ENCODE data around the gene SLC9A4.

The SLC9A4 gene

DNA sequence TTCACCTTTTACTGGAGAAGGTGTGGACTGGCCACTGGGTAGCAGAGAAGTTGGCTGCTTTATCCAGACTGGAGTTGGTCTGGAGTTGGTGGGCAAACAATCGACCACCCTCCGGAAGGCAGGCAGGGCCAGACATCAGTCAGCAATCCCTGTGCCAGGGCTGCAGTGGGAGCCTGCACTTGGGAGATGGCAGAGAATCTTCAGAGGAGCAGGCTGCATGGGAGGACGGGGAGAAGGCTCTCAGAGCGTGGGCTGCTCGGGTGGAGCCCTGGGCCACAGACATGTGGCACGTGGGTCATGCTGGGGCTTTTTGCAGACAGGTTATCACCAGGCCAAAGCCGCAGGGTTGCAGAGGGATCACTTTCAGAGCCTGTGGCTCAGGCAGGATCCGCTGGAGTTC lies 29.6 kb downstream of the SLC9A4 start:
- DNase-seq (ENCODE audit: low spot score): no peak

GRCh38 chr2:102504833-102505232 lies 31.8 kb downstream of the SLC9A4 start:
- no peak for DNase-seq (ENCODE audit: low spot score)

DNA sequence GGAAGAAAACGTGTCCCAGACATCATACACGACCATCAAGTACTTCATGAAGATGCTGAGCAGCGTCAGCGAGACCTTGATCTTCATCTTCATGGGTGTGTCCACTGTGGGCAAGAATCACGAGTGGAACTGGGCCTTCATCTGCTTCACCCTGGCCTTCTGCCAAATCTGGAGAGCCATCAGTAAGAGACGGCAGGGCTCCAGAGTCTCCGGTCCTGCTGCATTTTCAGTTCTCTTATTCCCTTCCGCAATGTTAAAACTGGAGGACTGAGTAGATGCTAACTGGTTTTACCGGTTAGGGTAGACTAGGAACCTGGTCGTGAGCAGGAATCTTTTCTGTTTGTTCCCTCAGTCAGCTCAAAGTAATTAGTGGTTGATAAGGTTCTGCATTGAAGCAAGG lies 32.3 kb downstream of the SLC9A4 start:
- no peak for DNase-seq (ENCODE audit: low spot score)

GRCh38 chr2:102506743-102507142 lies 33.7 kb downstream of the SLC9A4 start:
- DNase-seq (ENCODE audit: low spot score): no peak

DNA sequence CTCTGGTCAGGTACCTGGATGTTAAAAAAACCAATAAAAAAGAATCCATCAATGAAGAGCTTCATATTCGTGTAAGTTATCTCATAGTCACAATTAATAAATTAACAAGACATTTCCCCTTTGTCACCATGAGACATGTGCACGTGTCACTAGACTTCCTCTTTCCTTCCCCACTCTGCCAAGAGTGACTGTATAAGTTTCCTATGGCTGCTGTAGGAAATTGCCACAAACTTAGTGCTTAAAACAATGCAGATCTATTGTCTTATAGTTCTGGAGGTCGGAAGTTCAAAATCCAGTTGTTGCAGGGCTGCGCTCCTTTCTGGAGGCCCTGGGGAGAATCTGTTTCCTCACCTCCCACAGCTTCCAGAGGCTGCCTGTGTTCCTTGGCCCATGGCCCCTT lies 35.8 kb downstream of the SLC9A4 start:
- no peak for DNase-seq (ENCODE audit: low spot score)

- no peak for DNase-seq (ENCODE audit: low spot score)
These were observed 36.7 kb downstream of the SLC9A4 start for GRCh38 chr2:102509749-102510148.

DNA sequence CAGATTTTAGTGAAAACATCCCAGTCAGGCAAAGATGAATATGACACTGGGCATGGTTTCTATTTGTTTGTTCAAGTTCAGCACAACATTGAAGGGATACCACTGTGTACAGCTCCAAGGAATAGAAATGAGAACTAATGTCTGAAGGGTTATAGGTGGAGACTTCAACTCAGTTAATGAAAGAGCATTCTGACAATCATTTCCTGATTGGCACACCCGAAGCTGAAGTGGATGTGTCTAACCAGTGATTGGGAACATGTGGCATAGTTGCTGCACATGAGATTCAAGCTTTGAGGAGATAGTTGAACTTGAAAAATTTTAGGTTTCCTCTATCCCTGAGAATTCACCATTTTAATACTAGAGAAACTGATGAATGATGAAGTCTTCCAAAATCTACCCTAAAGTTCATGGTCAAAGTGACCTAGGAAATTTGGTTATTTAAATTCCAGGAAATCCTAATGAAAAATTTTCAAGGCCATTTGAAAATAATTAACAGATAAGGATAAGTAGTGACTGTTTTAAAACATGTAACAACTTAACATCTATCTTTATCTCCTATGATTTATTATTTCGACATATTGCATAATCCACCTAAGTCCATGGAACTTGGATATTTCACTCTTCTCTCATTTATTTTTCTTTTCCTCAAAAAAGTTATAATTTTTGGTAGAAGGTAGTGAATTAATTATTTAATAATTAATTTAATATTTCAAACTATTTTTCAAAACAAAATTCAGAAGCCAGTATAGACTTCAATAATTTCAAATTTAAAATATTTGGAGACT lies 38.0 kb downstream of the SLC9A4 start:
- DNase-seq (ENCODE audit: low spot score): no peak

GRCh38 chr2:102512161-102512560 lies 39.1 kb downstream of the SLC9A4 start:
- no peak for DNase-seq (ENCODE audit: low spot score)

DNA sequence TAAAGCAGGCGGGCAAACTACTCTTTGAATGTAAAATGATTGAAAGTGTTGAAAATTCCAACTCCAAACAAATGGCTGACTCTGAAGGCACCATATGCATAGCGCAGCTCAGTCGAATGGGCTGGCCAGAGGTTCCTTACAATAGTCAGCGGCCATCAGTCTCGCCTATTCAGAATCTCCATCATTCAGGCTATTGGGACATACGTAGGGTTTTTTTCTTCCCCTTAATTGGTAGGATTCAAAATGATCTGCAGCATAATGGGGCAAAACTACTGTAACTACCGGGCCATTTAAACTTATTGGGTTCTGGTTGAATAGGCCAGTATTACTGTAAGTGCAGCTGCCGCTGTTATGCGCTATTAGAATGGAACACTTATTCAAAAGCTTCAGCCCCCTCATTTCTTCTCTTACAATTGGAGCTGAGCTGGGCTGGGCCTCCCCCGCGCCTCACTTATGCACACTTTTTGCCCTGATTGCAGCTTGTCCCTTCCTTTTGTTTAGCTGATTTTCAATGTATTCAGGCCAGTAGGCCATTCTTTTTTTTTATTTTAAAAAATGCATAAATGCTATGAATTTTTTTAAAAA lies 40.4 kb downstream of the SLC9A4 start:
- no peak for DNase-seq (ENCODE audit: low spot score)

DNA sequence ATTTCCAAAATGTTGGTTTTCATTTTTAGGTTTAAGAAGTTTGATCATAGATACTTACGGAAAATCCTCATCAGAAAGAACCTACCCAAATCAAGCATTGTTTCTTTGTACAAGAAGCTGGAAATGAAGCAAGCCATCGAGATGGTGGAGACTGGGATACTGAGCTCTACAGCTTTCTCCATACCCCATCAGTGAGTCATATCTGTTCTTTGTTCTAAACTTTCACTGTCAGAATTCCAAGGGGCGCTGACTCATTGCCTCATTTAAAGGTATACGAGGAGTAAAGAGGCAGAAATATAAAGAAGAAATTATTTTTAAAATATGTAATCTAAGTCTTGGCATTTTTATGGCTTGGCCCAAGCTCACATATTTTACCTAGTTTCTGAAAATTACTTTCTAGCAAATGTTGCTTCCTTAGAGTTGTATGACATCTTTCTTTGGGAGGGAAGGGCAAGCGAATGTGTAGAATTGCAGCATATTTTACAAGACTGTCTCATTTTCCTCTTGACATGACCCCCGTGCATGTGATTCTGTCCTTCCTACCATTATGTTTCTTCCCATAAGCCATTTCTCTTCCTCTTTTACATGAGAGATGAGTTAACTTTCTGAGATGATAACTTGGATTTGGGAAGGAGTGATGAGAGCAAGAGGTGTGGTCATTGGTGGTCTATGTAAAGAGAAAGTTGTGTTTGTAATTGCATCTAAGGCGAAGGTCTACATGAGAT lies 41.2 kb downstream of the SLC9A4 start:
- DNase-seq (ENCODE audit: low spot score): no peak

- DNase-seq (ENCODE audit: low spot score): no peak
These were observed 42.8 kb downstream of the SLC9A4 start for GRCh38 chr2:102515851-102516250.

DNA sequence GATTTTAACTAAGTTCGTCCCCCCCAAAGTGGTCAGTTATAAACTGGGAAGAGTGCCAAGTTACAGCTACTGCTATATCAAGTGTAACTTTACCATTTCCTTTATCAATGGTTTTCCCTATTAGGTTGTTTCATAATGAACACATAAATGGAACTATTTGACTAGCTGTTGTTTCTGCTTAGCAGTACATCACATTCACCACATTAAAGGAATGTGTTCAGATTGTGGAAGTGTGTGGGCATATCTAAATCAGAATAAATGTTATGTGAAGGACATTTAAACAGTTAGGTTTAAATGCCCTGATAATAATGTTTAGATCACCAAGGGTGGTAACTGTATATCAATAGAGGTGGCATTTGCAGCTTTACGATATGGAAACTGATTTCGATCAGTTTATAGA lies 45.1 kb downstream of the SLC9A4 start:
- no peak for DNase-seq (ENCODE audit: low spot score)

DNA sequence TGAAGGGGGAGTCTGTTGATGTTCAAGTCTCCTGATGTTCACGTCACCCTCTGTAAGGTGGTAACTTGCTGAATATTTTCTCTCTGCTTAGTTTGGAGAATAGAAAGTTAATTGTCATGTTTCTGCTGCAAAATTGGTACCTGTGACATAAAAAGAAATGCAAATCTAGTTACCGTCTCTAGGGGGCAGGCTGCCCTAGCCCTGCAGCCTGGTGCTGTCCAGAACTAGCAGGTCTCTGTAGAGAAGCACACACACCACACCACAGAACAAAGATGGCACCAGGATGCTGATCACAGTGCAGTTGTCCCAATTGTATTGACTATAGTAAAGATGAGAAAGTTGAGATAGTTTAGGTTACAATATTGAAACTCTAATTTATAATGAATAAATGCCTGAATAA lies 47.0 kb downstream of the SLC9A4 start:
- no peak for DNase-seq (ENCODE audit: low spot score)

DNA sequence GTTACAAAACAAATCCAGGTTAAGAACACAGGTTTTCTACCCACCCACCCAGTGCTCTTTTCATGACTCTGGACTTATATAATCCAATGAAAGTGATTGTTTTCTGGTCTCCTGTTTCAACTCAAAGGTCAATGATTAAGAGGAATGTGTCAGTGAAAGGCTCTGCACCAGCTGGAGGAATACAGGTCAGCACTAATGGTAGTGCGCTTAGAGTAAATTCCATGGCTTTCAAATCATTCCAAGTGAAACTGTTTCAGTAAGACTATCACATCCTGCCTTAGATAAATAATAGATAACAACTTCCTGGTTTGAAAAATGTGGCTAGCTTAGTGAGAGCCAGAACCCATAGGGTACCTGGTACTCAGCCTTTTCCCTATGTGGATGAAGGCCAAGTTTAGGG lies 47.8 kb downstream of the SLC9A4 start:
- no peak for DNase-seq (ENCODE audit: low spot score)

DNA sequence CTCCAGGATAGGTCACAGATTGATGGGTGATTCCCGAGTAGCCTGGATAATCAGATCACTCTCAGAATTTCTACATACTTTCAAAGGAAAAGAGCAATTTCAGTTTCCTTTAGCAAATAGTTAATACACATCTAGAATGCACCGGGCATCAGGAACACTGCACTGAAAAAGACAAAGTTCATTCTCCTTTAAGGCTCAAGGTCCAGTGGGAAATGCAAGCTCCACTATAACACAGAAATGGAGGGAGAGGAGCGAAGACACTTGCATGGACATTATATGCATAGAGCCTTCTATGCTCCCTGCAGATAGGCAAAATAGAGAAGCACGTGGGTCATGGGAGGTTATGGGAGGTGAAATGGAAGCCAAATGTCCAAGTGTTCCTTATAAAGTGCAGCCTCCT lies 49.1 kb downstream of the SLC9A4 start:
- DNase-seq (ENCODE audit: low spot score): no peak

DNA sequence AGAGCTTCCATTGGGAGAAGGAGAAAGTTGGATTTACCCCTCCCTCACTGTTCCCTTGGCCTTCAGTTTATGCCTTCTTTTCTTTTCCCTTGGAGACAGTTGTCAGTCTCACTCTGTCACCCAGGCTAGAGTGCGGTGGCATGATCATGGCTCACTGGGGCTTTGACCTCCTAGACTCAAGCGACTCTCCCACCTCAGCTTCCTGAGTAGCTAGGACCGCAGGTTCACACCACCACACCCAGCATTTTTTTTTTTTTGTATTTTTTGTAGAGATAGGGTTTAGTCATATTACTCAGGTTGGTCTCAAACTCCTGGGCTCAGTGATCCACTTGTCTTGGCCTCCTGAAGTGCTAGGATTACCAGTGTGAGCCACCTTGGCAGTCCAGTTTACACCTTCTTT lies 49.9 kb downstream of the SLC9A4 start:
- no peak for DNase-seq (ENCODE audit: low spot score)

DNA sequence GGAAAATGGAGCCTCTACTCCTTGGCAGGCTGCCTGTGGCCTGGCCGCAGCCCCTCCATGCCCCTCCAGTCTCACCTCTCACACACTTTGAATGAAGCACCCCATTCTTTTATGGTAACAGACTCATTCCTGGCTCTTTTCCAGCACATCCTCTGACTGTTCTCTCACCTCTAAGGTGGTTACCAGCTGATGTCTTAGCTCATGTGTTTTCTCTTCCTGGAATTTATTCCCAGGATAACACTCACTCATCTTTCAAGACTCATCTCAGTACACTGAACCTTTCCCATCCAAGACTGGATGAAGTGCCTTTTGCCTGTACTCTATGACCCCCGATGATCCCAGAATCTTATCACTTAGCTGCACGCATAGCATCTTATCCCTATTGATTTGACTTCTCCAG lies 50.6 kb downstream of the SLC9A4 start:
- no peak for DNase-seq (ENCODE audit: low spot score)

DNA sequence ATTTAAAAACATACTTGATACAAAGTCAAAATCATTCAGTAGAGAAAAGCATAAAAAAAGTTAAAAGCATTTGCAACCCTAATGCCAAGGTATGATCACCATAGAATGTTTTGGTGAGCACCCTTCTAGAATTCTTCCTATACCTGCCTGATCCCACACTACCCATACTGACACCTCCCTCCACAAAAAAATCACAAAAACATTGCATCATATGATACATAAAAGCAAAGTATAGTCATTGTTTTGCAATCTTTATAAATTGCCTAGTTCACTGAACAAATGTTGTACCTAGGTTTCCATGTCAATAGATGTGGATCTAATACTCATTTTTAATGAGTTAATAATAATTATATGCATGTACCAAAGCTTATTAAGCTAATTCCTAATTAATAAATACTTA lies 54.1 kb downstream of the SLC9A4 start:
- no peak for DNase-seq (ENCODE audit: low spot score)

- DNase-seq (ENCODE audit: low spot score): no peak
These were observed 65.5 kb downstream of the SLC9A4 start for GRCh38 chr2:102538491-102538890.

- DNase-seq (ENCODE audit: low spot score): no peak
These were observed 67.9 kb downstream of the SLC9A4 start for GRCh38 chr2:102540882-102541281.

GRCh38 chr2:102544182-102544581 lies 71.2 kb downstream of the SLC9A4 start:
- DNase-seq (ENCODE audit: low spot score): no peak

DNA sequence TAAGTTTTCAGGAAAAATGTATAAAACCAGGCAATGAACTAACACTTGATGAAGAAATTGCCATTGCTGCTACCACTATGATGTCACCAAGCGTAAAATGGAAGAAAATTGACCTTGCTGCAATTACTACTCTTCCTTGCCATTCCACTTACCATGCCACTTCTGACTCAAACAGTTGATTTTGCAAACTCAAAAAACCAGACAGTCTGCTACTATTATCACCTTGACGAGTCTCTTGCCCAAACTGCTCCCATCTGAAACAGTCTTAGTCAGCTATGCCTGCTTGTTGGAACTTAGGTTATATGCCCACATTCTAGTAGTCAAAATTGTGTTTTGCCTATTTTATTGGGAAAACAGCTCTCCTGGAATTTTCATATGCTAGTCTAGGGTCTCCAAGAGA lies 74.4 kb downstream of the SLC9A4 start:
- DNase-seq (ENCODE audit: low spot score): no peak

DNA sequence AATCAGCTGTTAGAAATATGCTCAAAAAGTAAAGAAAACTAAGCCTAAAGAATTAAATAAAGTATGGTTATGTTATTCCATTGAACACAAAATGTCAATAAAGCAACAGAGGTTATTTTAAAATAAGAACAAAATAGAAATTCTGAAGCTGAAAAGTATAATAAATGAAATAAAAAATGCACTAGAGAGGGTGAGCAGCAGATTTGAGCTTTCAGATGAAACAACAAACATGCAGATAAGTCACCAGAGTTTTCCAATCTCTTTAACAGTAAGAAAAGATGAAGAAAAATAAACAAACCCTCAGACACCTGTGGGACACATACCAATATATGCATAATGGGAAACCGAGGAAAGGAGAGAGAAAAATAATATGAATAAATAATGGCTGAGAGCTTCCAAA lies 76.0 kb downstream of the SLC9A4 start:
- DNase-seq (ENCODE audit: low spot score): no peak

All from hematopoietic multipotent progenitor cell treated with erythropoietin and hydrocortisone succinate and interleukin-3 and kit ligand, for 17 days (in vitro differentiated cells).